SK-N-SH (cell line): ENCODE measurements around the gene ERAL1. TPM values are rescaled to one million over a fixed set of nuclear protein-coding genes. Genes with fewer than 3 reads are reported as not detected.

ENCODE experiments used
- CTCF ChIA-PET: fragments of 300-600, 350-600 bp; formaldehyde crosslinking; extraction: SDS; loops from one replicate; lab custom pipeline; 2021; lab: Yijun Ruan, JAX
- POLR2A ChIA-PET: fragments of 350-600 bp; sonication (Branson Sonifier 250); formaldehyde crosslinking; extraction: SDS; loops from one replicate; lab custom pipeline; 2020; ENCODE audit warnings: antibody characterized with exemption, inconsistent platforms; lab: Yijun Ruan, JAX
- DNase-seq: peaks from one replicate; pipeline ENCODE4 v3.0.0; 2012
- H2AFZ ChIP-seq: fragments of 200-600 bp; sonication (generic); 2 replicates; pipeline ENCODE4 v1.8.1; 2016; ENCODE audit warnings: antibody characterized with exemption, mild to moderate bottlenecking, low read depth
- H3F3A ChIP-seq: fragments of 200-600 bp; sonication (generic); replicated peaks from 2 replicates; pipeline ENCODE3; 2016; ENCODE audit warnings: antibody characterized with exemption, mild to moderate bottlenecking; ENCODE audit not compliant: insufficient read depth
- H3K27ac ChIP-seq, 2 experiments: fragments of 200-500 bp in 1 of 2; fragments of 200-600 bp in 1 of 2; sonication (Bioruptor generic) in 1 of 2; sonication (generic), shearing (Covaris generic) in 1 of 2; 2 replicates each; pipeline versions ENCODE4 v1.5.1 to v1.6.1; 2014 to 2016; ENCODE audit warnings: low read depth in 2 of 2, inconsistent platforms in 1 of 2, low read length in 1 of 2, mild to moderate bottlenecking in 1 of 2, mixed read lengths in 1 of 2
- H3K27me3 ChIP-seq: fragments of 200-600 bp; sonication (generic), shearing (Covaris generic); 2 replicates; pipeline ENCODE4 v1.6.1; 2016; ENCODE audit warnings: mixed run types; ENCODE audit not compliant: insufficient read depth
- H3K36me3 ChIP-seq, 2 experiments: fragments of 200-500 bp in 1 of 2; fragments of 200-600 bp in 1 of 2; sonication (Bioruptor generic) in 1 of 2; sonication (generic) in 1 of 2; replicated peaks in 1 of 2; 2 replicates each; pipeline versions ENCODE3 to v1.5.1; 2014 to 2016; ENCODE audit warnings: low read length in 1 of 2, mild to moderate bottlenecking in 1 of 2; ENCODE audit not compliant: insufficient read depth in 2 of 2, control insufficient read depth in 1 of 2
- H3K4me1 ChIP-seq, 2 experiments: fragments of 200-500 bp in 1 of 2; fragments of 200-600 bp in 1 of 2; sonication (Bioruptor generic) in 1 of 2; sonication (generic), shearing (Covaris generic) in 1 of 2; 2 replicates each; pipeline versions ENCODE4 v1.5.1 to v1.6.1; 2014 to 2016; ENCODE audit warnings: low read depth in 1 of 2, low read length in 1 of 2, mixed run types in 1 of 2; ENCODE audit not compliant: insufficient read depth in 2 of 2, control insufficient read depth in 1 of 2
- H3K4me2 ChIP-seq: fragments of 200-600 bp; sonication (generic), shearing (Covaris generic); 2 replicates; pipeline ENCODE4 v1.6.1; 2017; ENCODE audit warnings: mixed run types
- H3K4me3 ChIP-seq, 2 experiments: fragments of 200-500 bp in 1 of 2; fragments of 200-600 bp in 1 of 2; sonication (Bioruptor generic) in 1 of 2; sonication (generic), shearing (Covaris generic) in 1 of 2; 2 replicates each; pipeline versions ENCODE4 v1.5.1 to v1.8.1; 2014 to 2016; ENCODE audit warnings: low read depth in 2 of 2, inconsistent platforms in 1 of 2, low read length in 1 of 2, mild to moderate bottlenecking in 1 of 2, mixed read lengths in 1 of 2, moderate library complexity in 1 of 2
- H3K79me2 ChIP-seq: fragments of 200-600 bp; sonication (generic); 2 replicates; pipeline ENCODE4 v1.8.1; 2017; ENCODE audit warnings: mild to moderate bottlenecking; ENCODE audit not compliant: insufficient read depth
- H3K9ac ChIP-seq: fragments of 200-600 bp; sonication (generic); 2 replicates; pipeline ENCODE4 v1.6.1; 2017; ENCODE audit warnings: mixed run types
- H3K9me2 ChIP-seq: fragments of 200-600 bp; sonication (generic); 2 replicates; pipeline ENCODE4 v1.6.1; 2017; ENCODE audit warnings: mixed run types
- H3K9me3 ChIP-seq: fragments of 200-600 bp; sonication (generic); 2 replicates; pipeline ENCODE4 v1.6.1; 2017; ENCODE audit warnings: mixed run types, mild to moderate bottlenecking, moderate library complexity
- H4K20me1 ChIP-seq: fragments of 200-600 bp; sonication (generic); 2 replicates; pipeline ENCODE4 v1.6.1; 2017; ENCODE audit warnings: mild to moderate bottlenecking, mixed run types; ENCODE audit not compliant: insufficient read depth
- CTCF ChIP-seq: fragments of 200-600 bp; sonication (generic); IDR thresholded peaks from 2 replicates; pipeline ENCODE4 v1.6.1; 2017; ENCODE audit warnings: antibody characterized with exemption, mild to moderate bottlenecking, moderate library complexity
- ELF1 ChIP-seq: IDR thresholded peaks from 2 replicates; pipeline ENCODE4 v1.4.0; 2012
- EP300 ChIP-seq, 2 experiments: IDR thresholded peaks; 2 replicates each; pipeline versions ENCODE4 v1.4.0 to v1.6.1; 2012; ENCODE audit warnings: borderline replicate concordance in 1 of 2, low read depth in 1 of 2, low read length in 1 of 2
- EZH2phosphoT487 ChIP-seq: fragments of 200-600 bp; sonication (generic); IDR thresholded peaks from 2 replicates; pipeline ENCODE4 v1.6.1; 2017; ENCODE audit warnings: low read depth, mixed run types, mild to moderate bottlenecking, antibody characterized with exemption, moderate library complexity, borderline replicate concordance
- FOXM1 ChIP-seq: IDR thresholded peaks from 2 replicates; pipeline ENCODE4 v1.4.0; 2012; ENCODE audit warnings: low read depth, mild to moderate bottlenecking
- GABPA ChIP-seq: IDR thresholded peaks from 2 replicates; pipeline ENCODE4 v1.4.0; 2012; ENCODE audit warnings: low read depth, mild to moderate bottlenecking
- JUND ChIP-seq: IDR thresholded peaks from 2 replicates; pipeline ENCODE4 v1.4.0; 2012
- MAX ChIP-seq: IDR thresholded peaks from 2 replicates; pipeline ENCODE4 v1.4.0; 2012; ENCODE audit warnings: low read depth
- MEF2A ChIP-seq: IDR thresholded peaks from 2 replicates; pipeline ENCODE4 v1.4.0; 2012; ENCODE audit warnings: low read depth, borderline replicate concordance
- MXI1 ChIP-seq: IDR thresholded peaks from 2 replicates; pipeline ENCODE4 v1.6.1; 2012; ENCODE audit warnings: mild to moderate bottlenecking, low read depth, low read length, improper control_type of control experiment
- NRF1 ChIP-seq: IDR thresholded peaks from 2 replicates; pipeline ENCODE4 v1.6.1; 2012; ENCODE audit warnings: low read depth, mild to moderate bottlenecking, low read length
- POLR2AphosphoS5 ChIP-seq: IDR thresholded peaks from 2 replicates; pipeline ENCODE4 v1.6.1; 2012; ENCODE audit warnings: low read depth, low read length
- RAD21 ChIP-seq: IDR thresholded peaks from 2 replicates; pipeline ENCODE4 v1.6.1; 2012; ENCODE audit warnings: mild to moderate bottlenecking, low read length
- RCOR1 ChIP-seq: fragments of 150-350 bp; IDR thresholded peaks from 2 replicates; pipeline ENCODE4 v1.6.1; 2017; ENCODE audit warnings: antibody characterized with exemption, low read length
- SIN3A ChIP-seq: IDR thresholded peaks from 2 replicates; pipeline ENCODE4 v1.6.1; 2012; ENCODE audit warnings: low read depth, mild to moderate bottlenecking, low read length, moderate library complexity, borderline replicate concordance
- SMC3 ChIP-seq: IDR thresholded peaks from 2 replicates; pipeline ENCODE4 v1.6.1; 2012; ENCODE audit warnings: low read depth, low read length, improper control_type of control experiment
- TAF1 ChIP-seq: IDR thresholded peaks from 2 replicates; pipeline ENCODE4 v1.6.1; 2012; ENCODE audit warnings: low read depth, mild to moderate bottlenecking, low read length, moderate library complexity, borderline replicate concordance
- TEAD4 ChIP-seq: IDR thresholded peaks from 2 replicates; pipeline ENCODE4 v1.4.0; 2012; ENCODE audit warnings: mild to moderate bottlenecking, borderline replicate concordance; ENCODE audit not compliant: insufficient read depth
- YY1 ChIP-seq: IDR thresholded peaks from 2 replicates; pipeline ENCODE4 v1.4.0; 2012; ENCODE audit warnings: low read depth, mild to moderate bottlenecking
- WGBS: methylation state at CpG from one replicate; pipeline ENCODE4 v1.1.6; 2017; ENCODE audit warnings: low lambda C conversion rate; 5-methylcytosine and 5-hydroxymethylcytosine counted together
- polyA plus RNA-seq, 3 experiments: library from polyadenylated mRNA; depleted of rRNA; stranded (reverse); fragments of >200 nt; gene quantifications; 2 replicates each; pipeline ENCODE4 v1.2.3, GENCODE V29; 2012
- TF ChIP-seq, protein P1 (sequence below): fragments of 150-350 bp; IDR thresholded peaks from 2 replicates; pipeline ENCODE4 v1.6.1; 2017; ENCODE audit warnings: antibody characterized with exemption, low read length, low read depth, borderline replicate concordance
- TF ChIP-seq, protein P2 (sequence below): fragments of 150-350 bp; IDR thresholded peaks from 2 replicates; pipeline ENCODE4 v1.6.1; 2016; ENCODE audit warnings: mild to moderate bottlenecking, low read depth, low read length

Gene ERAL1
- polyA plus RNA-seq, 1 of the 3 experiments (the other 2 are of a cell fraction): 57.3 TPM

DNA sequence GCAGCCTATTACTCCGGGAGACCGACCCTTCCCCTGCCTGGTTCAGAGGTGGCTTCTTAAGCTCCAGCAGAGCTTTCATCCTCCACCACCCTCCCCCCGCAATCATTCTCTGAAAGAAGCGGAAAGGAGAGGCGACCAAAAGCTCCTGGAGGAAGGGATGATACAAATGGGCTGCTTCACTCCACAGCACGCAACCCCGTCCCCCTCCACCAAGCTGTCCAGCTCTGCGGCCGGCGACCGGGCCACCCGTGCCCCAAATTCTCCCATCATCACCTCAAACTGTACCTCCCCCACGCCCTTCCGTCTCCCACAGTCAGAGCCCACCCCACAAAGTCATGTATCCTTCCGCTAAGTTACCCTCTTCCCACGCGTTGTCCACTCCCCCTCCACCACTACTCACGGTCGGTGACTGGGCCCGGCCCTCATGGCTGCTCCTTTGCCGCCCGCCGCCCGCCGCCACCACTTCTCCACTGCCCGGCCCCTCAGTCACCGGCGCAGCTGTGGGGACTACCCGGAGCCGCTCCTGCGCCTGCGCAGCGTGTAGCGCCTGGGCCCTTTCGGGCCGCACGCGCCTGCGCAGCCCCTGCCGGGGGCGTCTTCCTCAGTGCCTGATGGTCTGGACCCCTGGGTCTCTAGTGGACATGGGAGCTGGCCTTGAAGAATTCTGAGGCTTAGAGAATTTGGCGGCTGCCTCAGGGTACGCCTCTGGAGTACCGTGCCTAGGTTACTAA is 12.4 kb upstream of the ERAL1 start, which contains the start of gene FAM222B:
FAM222B (minus strand) TSS at position 509 of the 731 bp plus-strand sequence. CDS start 76,123 bp downstream, outside the sequence.
- Histone ChIP-seq H3K9me3 (no peaks in the 10 kb centered on the region), H3K9me2 (no peaks in the 10 kb centered on the region), H3F3A (no peaks in the 10 kb centered on the region), H3K4me1 (peaks cover 3 to 5% of the 10 kb centered on the region in 2 experiments; a peak in 1 of 4 replicates), H2AFZ (peak within 1 kb of the TSS; percentile 100), H3K27me3 (no peaks in the 10 kb centered on the region), H3K27ac (peak within 1 kb of the TSS; percentile 58 to 73), H3K79me2 (peaks cover 50% of the 10 kb centered on the region), H3K4me3 (peak within 1 kb of the TSS; percentile 70 to 91), H3K36me3 (no peaks in the 10 kb centered on the region), H3K9ac (peak within 1 kb of the TSS; percentile 78), H4K20me1 (no peaks in the 10 kb centered on the region), H3K4me2 (peak within 1 kb of the TSS; percentile 76)
- TF ChIP-seq MAX (peak; percentile 67), NRF1 (peak; percentile 99), MXI1 (peak; percentile 85), EZH2phosphoT487 (no peak), POLR2AphosphoS5 (peak; percentile 78), YY1 (0 out of 2 replicates have a peak, but pooled peaks have one; percentile 48), TAF1 (peak; percentile 64), CTCF (no peak), SIN3A (0 out of 2 replicates have a peak, but pooled peaks have one; percentile 24)
- WGBS: 2% methylated on average over 27 of the region's 44 CpGs
- ChIA-PET POLR2A (interaction anchor here (0.5 to 1.6 kb wide), 8 partner anchors 9 to 132 kb away, joined by 3 to 5 read pairs (median 3); partner anchors contain the start of gene RPL23A), CTCF (interaction anchor here (0.6 to 4.6 kb wide), 12 partner anchors 10 to 340 kb away, joined by 3 to 27 read pairs (median 4); partner anchors contain the start of genes FLOT2 and TLCD1)
- DNase-seq: peak; percentile 99

GRCh38 chr17:28843816-28844148 is 11.0 kb upstream of the ERAL1 start:
- Histone ChIP-seq H2AFZ (no peak overlapping the region), H3K36me3 (no peaks in the 10 kb centered on the region), H3K4me3 (no peak overlapping the region), H3K4me1 (peaks cover 3 to 5% of the 10 kb centered on the region in 2 experiments; a peak in 1 of 4 replicates), H3K27ac (no peak overlapping the region), H3K9me3 (no peaks in the 10 kb centered on the region), H3F3A (no peaks in the 10 kb centered on the region), H3K9ac (no peak overlapping the region), H3K79me2 (peaks cover 36% of the 10 kb centered on the region), H3K4me2 (no peak overlapping the region), H4K20me1 (no peaks in the 10 kb centered on the region), H3K9me2 (no peaks in the 10 kb centered on the region), H3K27me3 (no peaks in the 10 kb centered on the region)
- DNase-seq: no peak
- 95% methylated on average over 6 of the region's 6 CpGs for WGBS
- CTCF ChIA-PET: interaction anchor here (1.2 to 4.6 kb wide), 3 partner anchors 79 to 117 kb away, joined by 5 to 27 read pairs (median 5); partner anchors contain the start of gene TLCD1
- TF ChIP-seq RAD21: no peak
- TF ChIP-seq, protein P1, sequence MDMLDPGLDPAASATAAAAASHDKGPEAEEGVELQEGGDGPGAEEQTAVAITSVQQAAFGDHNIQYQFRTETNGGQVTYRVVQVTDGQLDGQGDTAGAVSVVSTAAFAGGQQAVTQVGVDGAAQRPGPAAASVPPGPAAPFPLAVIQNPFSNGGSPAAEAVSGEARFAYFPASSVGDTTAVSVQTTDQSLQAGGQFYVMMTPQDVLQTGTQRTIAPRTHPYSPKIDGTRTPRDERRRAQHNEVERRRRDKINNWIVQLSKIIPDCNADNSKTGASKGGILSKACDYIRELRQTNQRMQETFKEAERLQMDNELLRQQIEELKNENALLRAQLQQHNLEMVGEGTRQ: no peak
- TF ChIP-seq RCOR1: no peak
- TF ChIP-seq ELF1: no peak
- TF ChIP-seq JUND: no peak
- no peak for TF ChIP-seq MEF2A
- TF ChIP-seq, protein P2, sequence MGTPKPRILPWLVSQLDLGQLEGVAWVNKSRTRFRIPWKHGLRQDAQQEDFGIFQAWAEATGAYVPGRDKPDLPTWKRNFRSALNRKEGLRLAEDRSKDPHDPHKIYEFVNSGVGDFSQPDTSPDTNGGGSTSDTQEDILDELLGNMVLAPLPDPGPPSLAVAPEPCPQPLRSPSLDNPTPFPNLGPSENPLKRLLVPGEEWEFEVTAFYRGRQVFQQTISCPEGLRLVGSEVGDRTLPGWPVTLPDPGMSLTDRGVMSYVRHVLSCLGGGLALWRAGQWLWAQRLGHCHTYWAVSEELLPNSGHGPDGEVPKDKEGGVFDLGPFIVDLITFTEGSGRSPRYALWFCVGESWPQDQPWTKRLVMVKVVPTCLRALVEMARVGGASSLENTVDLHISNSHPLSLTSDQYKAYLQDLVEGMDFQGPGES: no peak
- no peak for TF ChIP-seq TEAD4
- no peak for TF ChIP-seq SMC3
- TF ChIP-seq SIN3A: no peak
- TF ChIP-seq GABPA: no peak
- no peak for TF ChIP-seq EP300 (IDR thresholded peaks at IDR 0.05; ENCODE audit: borderline replicate concordance in 1 of 2, low read depth in 1 of 2, low read length in 1 of 2)
- no peak for TF ChIP-seq FOXM1
- POLR2A ChIA-PET: no interaction called here
